ENCODE data around the gene EPM2A. TPM values are rescaled to one million over a fixed set of nuclear protein-coding genes. Genes with fewer than 3 reads are reported as not detected.

EPM2A gene
- total RNA-seq, 1 experiment from 2014 or later: 5.7 TPM

GRCh38 chr6:145729887-145730286, 5.4 kb downstream of the EPM2A start:
- Histone ChIP-seq H3K4me3 (ENCODE audit: low read depth in 2 of 2, low read length in 2 of 2) (no peak overlapping the region), H3K27me3 (ENCODE audit: control insufficient read depth, insufficient read depth, low read length) (no peaks in the 10 kb centered on the region), H3K4me1 (ENCODE audit: control insufficient read depth, insufficient read depth, low read length) (peaks cover 10% of the 10 kb centered on the region), H3K36me3 (ENCODE audit: control insufficient read depth, insufficient read depth, low read length) (no peaks in the 10 kb centered on the region; the same call in 1 of the 2 replicates), H3K27ac (ENCODE audit: low read length) (no peak overlapping the region), H3K9me3 (ENCODE audit: control insufficient read depth, insufficient read depth, low read depth, low read length) (no peaks in the 10 kb centered on the region)
- ChIA-PET POLR2A (no interaction called here), CTCF (no interaction called here)
- in situ Hi-C loops (cut with HindIII; ENCODE audit: low pct_unique_long_range_greater_than_20kb, low sequenced_read_pairs) (no loop called here), intact Hi-C loops (cut with micrococcal nuclease; ENCODE audit: unreplicated experiment) (loop anchor here (10.0 kb wide), 1 partner anchor 155 kb away; no protein-coding TSS in a partner anchor)
- ATAC-seq: no peak
- DNase-seq (ENCODE audit: low read depth, low spot score): no peak
- TF ChIP-seq POLR2AphosphoS5 (IDR thresholded peaks at IDR 0.05; ENCODE audit: low read depth, low read length): no peak
- no peak for TF ChIP-seq SIN3A (IDR thresholded peaks at IDR 0.05; ENCODE audit: borderline replicate concordance, insufficient read depth, low read depth, low read length)
- TF ChIP-seq TCF7L2 (IDR thresholded peaks at IDR 0.05; ENCODE audit: low read depth, low read length): no peak
- no peak for TF ChIP-seq CTCF (IDR thresholded peaks at IDR 0.05)
- TF ChIP-seq REST (IDR thresholded peaks at IDR 0.05; ENCODE audit: insufficient read depth in 1 of 2, low read depth in 2 of 2, low read length in 1 of 2): no peak
- BruUV-seq (replicated peaks): no TSS peak

GRCh38 chr6:145728444-145729385, 6.6 kb downstream of the EPM2A start:
- TF ChIP-seq POLR2AphosphoS5 (IDR thresholded peaks at IDR 0.05; ENCODE audit: low read depth, low read length): no peak
- no peak for TF ChIP-seq TCF7L2 (IDR thresholded peaks at IDR 0.05; ENCODE audit: low read depth, low read length)
- TF ChIP-seq CTCF (IDR thresholded peaks at IDR 0.05): no peak
- no peak for TF ChIP-seq SIN3A (IDR thresholded peaks at IDR 0.05; ENCODE audit: borderline replicate concordance, insufficient read depth, low read depth, low read length)
- TF ChIP-seq REST (IDR thresholded peaks at IDR 0.05; ENCODE audit: insufficient read depth in 1 of 2, low read depth in 2 of 2, low read length in 1 of 2): no peak
- Histone ChIP-seq H3K4me3 (ENCODE audit: low read depth in 2 of 2, low read length in 2 of 2) (no peak overlapping the region), H3K36me3 (ENCODE audit: control insufficient read depth, insufficient read depth, low read length) (no peaks in the 10 kb centered on the region), H3K27me3 (ENCODE audit: control insufficient read depth, insufficient read depth, low read length) (no peaks in the 10 kb centered on the region), H3K9me3 (ENCODE audit: control insufficient read depth, insufficient read depth, low read depth, low read length) (peaks cover 3% of the 10 kb centered on the region; the same call in 1 of the 2 replicates), H3K27ac (ENCODE audit: low read length) (no peak overlapping the region), H3K4me1 (ENCODE audit: control insufficient read depth, insufficient read depth, low read length) (peaks cover 4% of the 10 kb centered on the region)
- POLR2A ChIA-PET: no interaction called here
- ATAC-seq (no peak), DNase-seq (ENCODE audit: low read depth, low spot score) (no peak)
- BruUV-seq (replicated peaks): no TSS peak
- in situ Hi-C loops (cut with HindIII; ENCODE audit: low pct_unique_long_range_greater_than_20kb, low sequenced_read_pairs) (no loop called here), intact Hi-C loops (cut with micrococcal nuclease; ENCODE audit: unreplicated experiment) (no loop called here)
- CTCF ChIA-PET: no interaction called here
